ENCODE data around the gene HNRNPF.

DNA sequence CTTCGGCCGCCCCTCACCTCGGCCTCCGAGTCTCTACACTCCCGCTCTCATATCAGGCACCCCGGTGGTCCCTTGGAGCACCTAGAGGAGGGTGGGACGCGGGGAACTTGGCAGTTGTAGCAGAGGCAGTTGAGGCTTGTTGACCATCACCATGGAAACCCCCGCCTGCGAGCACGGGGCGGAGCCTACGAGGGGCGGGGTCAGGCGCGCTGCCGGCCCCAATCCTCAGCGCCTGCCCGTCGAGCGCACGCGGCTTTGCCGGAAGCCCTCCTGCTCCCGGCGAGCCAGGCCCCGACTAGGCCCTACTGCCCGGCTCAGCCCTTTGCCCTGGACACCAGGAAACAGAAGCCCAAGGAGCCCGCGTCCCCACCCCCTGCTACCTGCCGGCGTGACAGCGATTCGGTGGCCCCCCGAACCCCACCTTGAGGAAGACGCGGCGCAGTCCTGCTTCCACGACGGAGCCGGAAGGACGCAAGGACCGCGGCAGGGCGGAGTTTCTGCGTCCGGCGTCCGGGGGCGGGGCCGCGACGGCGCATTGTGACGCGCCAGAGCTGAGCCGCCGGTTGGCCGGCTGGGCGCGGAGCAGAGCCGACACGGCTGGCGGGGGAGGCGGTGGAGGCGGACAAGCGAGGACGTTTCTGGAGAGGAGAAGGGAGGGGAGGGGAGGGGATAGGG, at the start of gene HNRNPF:
- peak; percentile 66 to 91 for TF ChIP-seq POLR2A (IDR thresholded peaks at IDR 0.05)
- TF ChIP-seq, protein P1, sequence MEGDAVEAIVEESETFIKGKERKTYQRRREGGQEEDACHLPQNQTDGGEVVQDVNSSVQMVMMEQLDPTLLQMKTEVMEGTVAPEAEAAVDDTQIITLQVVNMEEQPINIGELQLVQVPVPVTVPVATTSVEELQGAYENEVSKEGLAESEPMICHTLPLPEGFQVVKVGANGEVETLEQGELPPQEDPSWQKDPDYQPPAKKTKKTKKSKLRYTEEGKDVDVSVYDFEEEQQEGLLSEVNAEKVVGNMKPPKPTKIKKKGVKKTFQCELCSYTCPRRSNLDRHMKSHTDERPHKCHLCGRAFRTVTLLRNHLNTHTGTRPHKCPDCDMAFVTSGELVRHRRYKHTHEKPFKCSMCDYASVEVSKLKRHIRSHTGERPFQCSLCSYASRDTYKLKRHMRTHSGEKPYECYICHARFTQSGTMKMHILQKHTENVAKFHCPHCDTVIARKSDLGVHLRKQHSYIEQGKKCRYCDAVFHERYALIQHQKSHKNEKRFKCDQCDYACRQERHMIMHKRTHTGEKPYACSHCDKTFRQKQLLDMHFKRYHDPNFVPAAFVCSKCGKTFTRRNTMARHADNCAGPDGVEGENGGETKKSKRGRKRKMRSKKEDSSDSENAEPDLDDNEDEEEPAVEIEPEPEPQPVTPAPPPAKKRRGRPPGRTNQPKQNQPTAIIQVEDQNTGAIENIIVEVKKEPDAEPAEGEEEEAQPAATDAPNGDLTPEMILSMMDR (IDR thresholded peaks at IDR 0.05), result no peak
